Endothelial cell (in vitro differentiated cells): ENCODE results near the gene RPL21. TPM values are rescaled to one million over a fixed set of nuclear protein-coding genes. Genes with fewer than 3 reads are reported as not detected.
"Not testable (repeated sequence)": the region's sequence is repeated elsewhere in the genome, so short reads cannot be mapped to it uniquely, and the experiment has no call there.

Experiments used
- DNase-seq: peaks from one replicate; pipeline ENCODE4 v3.0.0; 2021; ENCODE audit warnings: low spot score
- H3K27ac Mint-ChIP-seq: one replicate; pipeline ENCODE4 v1.8.0; 2021; ENCODE audit warnings: mixed read lengths, inconsistent platforms; ENCODE audit not compliant: unreplicated experiment
- H3K27me3 Mint-ChIP-seq: one replicate; pipeline ENCODE4 v1.8.0; 2021; ENCODE audit warnings: mild to moderate bottlenecking, moderate library complexity, mixed read lengths, inconsistent platforms; ENCODE audit not compliant: unreplicated experiment
- H3K36me3 Mint-ChIP-seq: one replicate; pipeline ENCODE4 v1.8.0; 2021; ENCODE audit warnings: mild to moderate bottlenecking, low read depth, mixed read lengths, inconsistent platforms; ENCODE audit not compliant: unreplicated experiment
- H3K4me1 Mint-ChIP-seq: one replicate; pipeline ENCODE4 v1.8.0; 2021; ENCODE audit warnings: mild to moderate bottlenecking, mixed read lengths, inconsistent platforms; ENCODE audit not compliant: unreplicated experiment
- H3K4me3 Mint-ChIP-seq: one replicate; pipeline ENCODE4 v1.8.0; 2021; ENCODE audit warnings: mild to moderate bottlenecking, mixed read lengths, inconsistent platforms; ENCODE audit not compliant: unreplicated experiment
- H3K9me3 Mint-ChIP-seq: one replicate; pipeline ENCODE4 v1.8.0; 2021; ENCODE audit warnings: mixed read lengths, inconsistent platforms; ENCODE audit not compliant: unreplicated experiment
- total RNA-seq: library from RNA; stranded (reverse); fragmentation: NEBNext Ultra II Directional; extraction: Animal tissue kit (Norgen Biotek cat#: 25700); gene quantifications from one replicate; pipeline ENCODE4 v1.2.1, GENCODE V29; 2021; ENCODE audit not compliant: unreplicated experiment
- TF ChIP-seq, protein P1 (sequence below): fragments of 200-600 bp; sonication (generic); IDR thresholded peaks from one replicate; pipeline ENCODE4 v1.5.0; 2021; ENCODE audit warnings: antibody characterized with exemption; ENCODE audit not compliant: unreplicated experiment

Gene RPL21
- total RNA-seq, 1 donor from 2014 or later = 910 TPM

DNA sequence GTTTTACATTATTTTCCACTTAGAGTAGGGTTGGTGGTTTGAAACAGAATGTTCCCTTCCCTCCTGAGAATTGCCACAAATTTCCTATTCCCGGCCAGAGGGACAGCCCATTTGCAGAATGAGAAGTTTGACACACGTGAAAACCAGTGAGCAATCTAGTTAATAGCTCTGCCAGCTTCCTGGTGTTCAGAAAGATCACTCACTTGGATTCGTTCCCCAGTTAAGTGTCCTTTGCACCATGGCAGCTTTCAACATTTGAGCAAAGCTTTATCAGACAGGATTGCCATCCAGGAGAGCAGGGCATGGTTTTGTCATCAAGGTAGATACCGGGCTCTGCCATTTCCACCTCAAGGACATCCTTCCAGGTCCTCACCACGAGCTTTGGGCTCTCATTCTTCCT lies 47.5 kb downstream of the RPL21 start:
- H3K4me1 Mint-ChIP-seq = no peaks in the 10 kb centered on the region
- no peaks in the 10 kb centered on the region for H3K27me3 Mint-ChIP-seq
- H3K36me3 Mint-ChIP-seq = no peaks in the 10 kb centered on the region
- H3K27ac Mint-ChIP-seq = no peak overlapping the region
- H3K9me3 Mint-ChIP-seq = no peaks in the 10 kb centered on the region
- TF ChIP-seq, protein P1, sequence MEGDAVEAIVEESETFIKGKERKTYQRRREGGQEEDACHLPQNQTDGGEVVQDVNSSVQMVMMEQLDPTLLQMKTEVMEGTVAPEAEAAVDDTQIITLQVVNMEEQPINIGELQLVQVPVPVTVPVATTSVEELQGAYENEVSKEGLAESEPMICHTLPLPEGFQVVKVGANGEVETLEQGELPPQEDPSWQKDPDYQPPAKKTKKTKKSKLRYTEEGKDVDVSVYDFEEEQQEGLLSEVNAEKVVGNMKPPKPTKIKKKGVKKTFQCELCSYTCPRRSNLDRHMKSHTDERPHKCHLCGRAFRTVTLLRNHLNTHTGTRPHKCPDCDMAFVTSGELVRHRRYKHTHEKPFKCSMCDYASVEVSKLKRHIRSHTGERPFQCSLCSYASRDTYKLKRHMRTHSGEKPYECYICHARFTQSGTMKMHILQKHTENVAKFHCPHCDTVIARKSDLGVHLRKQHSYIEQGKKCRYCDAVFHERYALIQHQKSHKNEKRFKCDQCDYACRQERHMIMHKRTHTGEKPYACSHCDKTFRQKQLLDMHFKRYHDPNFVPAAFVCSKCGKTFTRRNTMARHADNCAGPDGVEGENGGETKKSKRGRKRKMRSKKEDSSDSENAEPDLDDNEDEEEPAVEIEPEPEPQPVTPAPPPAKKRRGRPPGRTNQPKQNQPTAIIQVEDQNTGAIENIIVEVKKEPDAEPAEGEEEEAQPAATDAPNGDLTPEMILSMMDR = no peak
- no peak overlapping the region for H3K4me3 Mint-ChIP-seq
- DNase-seq = no peak

DNA sequence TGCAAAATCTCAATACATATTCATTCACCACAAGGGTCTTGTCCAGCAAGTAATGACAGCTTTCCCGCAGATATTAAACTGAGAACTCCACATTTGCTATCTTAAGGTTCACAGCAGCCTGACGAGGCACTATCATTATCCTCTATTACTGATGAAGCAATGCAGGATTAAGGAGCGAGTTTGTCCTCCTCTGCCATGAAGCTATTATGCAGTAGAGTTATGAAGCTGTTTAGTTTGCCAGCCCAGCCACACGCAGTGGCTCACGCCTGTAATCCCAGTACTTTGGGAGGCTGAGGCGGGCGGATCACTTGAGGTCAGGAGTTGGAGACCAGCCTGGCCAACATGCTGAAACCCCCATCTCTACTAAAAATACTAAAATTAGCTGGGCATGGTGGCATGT lies 49.0 kb downstream of the RPL21 start:
- not testable (repeated sequence) for H3K4me1 Mint-ChIP-seq, H3K27ac Mint-ChIP-seq, H3K27me3 Mint-ChIP-seq, H3K36me3 Mint-ChIP-seq, H3K4me3 Mint-ChIP-seq, H3K9me3 Mint-ChIP-seq, DNase-seq

DNA sequence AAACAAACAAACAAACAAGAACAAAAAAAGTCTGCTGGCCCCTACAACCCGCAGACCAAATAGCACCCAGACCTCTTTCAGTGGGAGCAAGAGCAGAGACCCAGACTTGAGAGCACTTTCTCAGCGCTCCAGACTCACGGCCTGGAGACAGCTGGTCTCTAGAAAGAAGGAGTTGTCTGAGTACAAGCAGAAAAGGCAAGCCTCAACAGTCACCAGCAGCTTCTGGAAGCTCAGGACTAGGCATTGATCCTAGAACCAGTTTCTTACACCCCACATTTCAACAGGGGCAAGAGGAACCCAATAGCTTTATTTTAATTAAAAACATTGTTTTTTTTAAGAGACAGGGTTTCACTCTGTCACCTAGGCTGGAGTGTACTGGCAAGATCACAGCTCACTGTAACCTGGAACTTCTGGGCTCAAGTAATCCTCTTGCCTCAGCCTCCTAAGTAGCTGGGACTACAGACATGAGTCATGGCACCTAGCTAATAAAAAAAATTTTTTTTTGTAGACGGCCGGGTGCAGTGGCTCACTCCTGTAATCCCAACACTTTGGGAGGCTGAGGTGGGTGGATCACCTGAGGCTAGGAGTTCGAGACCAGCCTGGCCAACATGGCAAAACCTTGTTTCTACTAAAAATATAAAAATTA lies 49.7 kb downstream of the RPL21 start:
- no peak overlapping the region for H3K4me3 Mint-ChIP-seq
- H3K4me1 Mint-ChIP-seq = no peaks in the 10 kb centered on the region
- H3K36me3 Mint-ChIP-seq = no peaks in the 10 kb centered on the region
- TF ChIP-seq, protein P1 = no peak
- H3K9me3 Mint-ChIP-seq = no peaks in the 10 kb centered on the region
- H3K27me3 Mint-ChIP-seq = no peaks in the 10 kb centered on the region
- H3K27ac Mint-ChIP-seq = no peak overlapping the region
- no peak for DNase-seq

DNA sequence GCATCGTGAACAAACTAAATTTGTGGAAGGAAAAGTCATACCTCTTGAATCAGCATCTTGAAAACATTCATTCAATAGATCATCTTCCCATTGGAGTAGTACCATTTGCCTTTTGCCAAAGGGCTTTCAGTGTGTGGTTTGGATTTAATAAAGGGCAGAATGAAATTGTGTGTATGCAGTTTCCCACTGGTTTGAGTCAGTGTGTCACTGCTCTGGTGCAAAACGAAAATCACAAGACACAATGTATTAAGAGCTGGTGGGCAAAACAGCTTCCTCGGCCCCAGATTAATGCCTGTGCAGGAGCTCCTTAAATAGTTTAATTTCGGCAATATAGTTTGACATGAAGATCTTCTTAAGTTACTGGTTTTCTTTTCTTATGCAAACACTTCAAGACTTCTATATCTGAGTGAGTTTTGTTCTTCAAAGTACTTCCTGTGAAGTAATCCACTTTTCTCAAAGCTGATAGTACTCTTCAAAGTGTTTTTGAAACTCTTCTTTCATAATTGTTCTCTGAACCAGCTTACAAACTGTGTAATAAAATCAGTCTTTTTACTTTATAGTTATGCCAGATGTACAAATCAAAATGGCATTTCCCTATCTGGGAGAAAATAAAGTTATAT lies 51.4 kb downstream of the RPL21 start:
- H3K36me3 Mint-ChIP-seq = no peaks in the 10 kb centered on the region
- H3K9me3 Mint-ChIP-seq = no peaks in the 10 kb centered on the region
- H3K27me3 Mint-ChIP-seq = no peaks in the 10 kb centered on the region
- DNase-seq = no peak
- no peak overlapping the region for H3K27ac Mint-ChIP-seq
- no peak overlapping the region for H3K4me3 Mint-ChIP-seq
- H3K4me1 Mint-ChIP-seq = no peaks in the 10 kb centered on the region
- TF ChIP-seq, protein P1 = no peak

DNA sequence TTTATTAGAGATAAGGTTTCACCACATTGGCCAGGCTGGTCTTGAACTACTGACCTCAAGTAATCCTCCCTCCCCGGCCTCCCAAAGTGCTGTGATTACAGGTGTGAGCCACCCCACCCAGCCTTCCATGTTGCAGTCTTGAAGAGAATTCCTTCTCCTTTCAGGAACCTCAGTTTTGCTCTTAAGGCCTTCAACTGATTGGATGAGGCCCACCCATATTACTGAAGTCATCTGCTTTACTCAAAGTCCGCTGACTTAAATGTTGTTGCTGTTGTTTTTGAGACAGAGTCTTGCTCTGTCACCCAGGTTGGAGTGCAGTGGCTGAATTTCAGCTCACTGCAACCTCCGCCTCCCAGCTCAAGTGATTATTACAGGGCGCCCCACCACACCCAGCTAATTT lies 52.7 kb downstream of the RPL21 start:
- Mint-ChIP-seq H3K4me1 (no peaks in the 10 kb centered on the region), H3K36me3 (no peaks in the 10 kb centered on the region), H3K4me3 (no peak overlapping the region), H3K27ac (no peak overlapping the region), H3K27me3 (no peaks in the 10 kb centered on the region), H3K9me3 (no peaks in the 10 kb centered on the region)
- TF ChIP-seq, protein P1 = no peak
- no peak for DNase-seq
